AG08396 (cell line): ENCODE data around the gene BAZ2B.

Source experiments
- DNase-seq: peaks from one replicate; pipeline ENCODE4 v3.0.0; 2012; ENCODE audit warnings: low spot score, mixed read lengths

Gene BAZ2B

GRCh38 chr2:159461076-159461475 is 155.3 kb downstream of the BAZ2B start:
- no peak for DNase-seq

GRCh38 chr2:159460227-159460626 is 156.1 kb downstream of the BAZ2B start:
- no peak for DNase-seq

GRCh38 chr2:159459279-159459678 is 157.1 kb downstream of the BAZ2B start:
- no peak for DNase-seq

- no peak for DNase-seq
Observed at GRCh38 chr2:159457589-159457988, 158.8 kb downstream of the BAZ2B start.

- DNase-seq = no peak
Observed at GRCh38 chr2:159456500-159457426, 159.6 kb downstream of the BAZ2B start.

- DNase-seq = no peak
Observed at GRCh38 chr2:159455330-159455918, 160.9 kb downstream of the BAZ2B start.

GRCh38 chr2:159454185-159454584 is 162.2 kb downstream of the BAZ2B start:
- no peak for DNase-seq

- no peak for DNase-seq
Observed at GRCh38 chr2:159450180-159450579, 166.2 kb downstream of the BAZ2B start.

GRCh38 chr2:159449504-159450124 is 166.7 kb downstream of the BAZ2B start:
- no peak for DNase-seq

- DNase-seq = no peak
Observed at GRCh38 chr2:159446817-159447216, 169.5 kb downstream of the BAZ2B start.

GRCh38 chr2:159446201-159446600 is 170.1 kb downstream of the BAZ2B start:
- DNase-seq = no peak

GRCh38 chr2:159445307-159445706 is 171.0 kb downstream of the BAZ2B start:
- DNase-seq = no peak

GRCh38 chr2:159444754-159445153 is 171.6 kb downstream of the BAZ2B start:
- DNase-seq = no peak

- no peak for DNase-seq
Observed at GRCh38 chr2:159442159-159442852, 174.0 kb downstream of the BAZ2B start.

GRCh38 chr2:159441182-159441581 is 175.2 kb downstream of the BAZ2B start:
- DNase-seq = no peak

GRCh38 chr2:159439421-159439820 is 176.9 kb downstream of the BAZ2B start:
- no peak for DNase-seq

GRCh38 chr2:159438720-159439353 is 177.5 kb downstream of the BAZ2B start:
- no peak for DNase-seq

- no peak for DNase-seq
Observed at GRCh38 chr2:159438284-159438683, 178.1 kb downstream of the BAZ2B start.

- DNase-seq = no peak
Observed at GRCh38 chr2:159432610-159433009, 183.7 kb downstream of the BAZ2B start.

GRCh38 chr2:159427048-159427447 is 189.3 kb downstream of the BAZ2B start:
- no peak for DNase-seq

GRCh38 chr2:159419403-159419802 is 196.9 kb downstream of the BAZ2B start:
- DNase-seq = no peak

- no peak for DNase-seq
Observed at GRCh38 chr2:159411460-159411859, 204.9 kb downstream of the BAZ2B start.
